Central memory CD8-positive, alpha-beta T cell (primary cell): Measurements from ENCODE around the gene LOXL3.

Experiments
- ATAC-seq: fragments of 150-1000 bp; cut with Tn5 transposase; replicated peaks from 2 replicates; pipeline ENCODE4 v1.10.0; 2022; ENCODE audit warnings: mild to moderate bottlenecking, moderate FRiP score, moderate number of reproducible peaks; ENCODE audit not compliant: poor library complexity, severe bottlenecking; ENCODE audit errors: extremely low read depth
- DNase-seq, 2 donors: peaks; one replicate each; pipeline ENCODE4 v3.0.0; 2021; ENCODE audit warnings: low spot score in 2 of 2
- H3K27ac Mint-ChIP-seq: one replicate; pipeline ENCODE4 v1.8.0; 2022; ENCODE audit warnings: low read depth, mild to moderate bottlenecking, moderate library complexity, mixed read lengths
- H3K27me3 Mint-ChIP-seq: one replicate; pipeline ENCODE4 v1.8.0; 2022; ENCODE audit warnings: mixed read lengths
- H3K36me3 Mint-ChIP-seq: one replicate; pipeline ENCODE4 v1.8.0; 2022; ENCODE audit warnings: mild to moderate bottlenecking, moderate library complexity, mixed read lengths; ENCODE audit not compliant: insufficient read depth
- H3K4me1 Mint-ChIP-seq: one replicate; pipeline ENCODE4 v1.8.0; 2022; ENCODE audit warnings: mixed read lengths
- H3K4me3 Mint-ChIP-seq: one replicate; pipeline ENCODE4 v1.8.0; 2022; ENCODE audit warnings: mild to moderate bottlenecking, moderate library complexity, mixed read lengths
- H3K9me3 Mint-ChIP-seq: one replicate; pipeline ENCODE4 v1.8.0; 2022; ENCODE audit warnings: mixed read lengths

The LOXL3 gene

DNA sequence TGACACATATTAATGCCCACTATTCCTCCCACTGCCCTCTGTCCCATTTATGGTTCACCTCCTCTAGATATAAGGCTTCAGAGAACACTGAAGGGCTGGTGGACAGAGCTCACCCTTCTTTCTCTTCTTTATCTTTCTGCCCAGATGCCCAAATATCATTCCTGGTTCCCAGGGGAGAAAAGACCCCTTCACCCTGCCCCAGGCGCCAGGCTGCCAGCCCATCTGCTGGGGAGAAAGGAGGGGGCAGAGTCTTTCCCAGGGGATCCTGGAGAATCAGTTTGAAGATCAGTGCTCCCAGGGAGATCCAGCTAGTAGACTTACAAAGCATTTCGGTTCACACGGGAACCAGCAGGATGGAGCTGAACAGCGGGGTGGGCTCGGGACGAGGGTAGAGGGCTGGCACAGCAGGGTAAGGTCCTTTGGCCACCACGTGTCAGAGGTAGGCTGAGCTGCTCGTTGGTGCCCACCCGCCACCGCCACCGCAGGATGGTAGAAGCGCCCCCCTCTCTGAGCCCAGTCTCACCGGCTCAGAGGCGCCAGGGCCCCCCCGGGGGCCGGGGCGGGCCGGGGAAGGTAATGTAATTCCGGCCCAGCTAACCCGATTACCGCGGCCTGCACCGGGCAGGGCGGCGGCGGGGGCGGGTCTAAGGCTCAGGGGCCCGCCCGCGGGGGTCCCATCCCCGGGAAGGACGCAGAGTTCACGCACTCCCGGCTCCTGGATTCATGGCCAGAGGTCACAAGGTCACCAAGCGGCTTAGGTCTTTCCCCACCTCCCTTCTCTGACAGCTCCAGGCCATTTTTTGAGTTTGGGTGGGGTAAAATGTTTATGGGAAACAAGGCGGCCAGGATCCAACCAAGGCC lies 40.8 kb downstream of the LOXL3 start:
- no peak for ATAC-seq

DNA sequence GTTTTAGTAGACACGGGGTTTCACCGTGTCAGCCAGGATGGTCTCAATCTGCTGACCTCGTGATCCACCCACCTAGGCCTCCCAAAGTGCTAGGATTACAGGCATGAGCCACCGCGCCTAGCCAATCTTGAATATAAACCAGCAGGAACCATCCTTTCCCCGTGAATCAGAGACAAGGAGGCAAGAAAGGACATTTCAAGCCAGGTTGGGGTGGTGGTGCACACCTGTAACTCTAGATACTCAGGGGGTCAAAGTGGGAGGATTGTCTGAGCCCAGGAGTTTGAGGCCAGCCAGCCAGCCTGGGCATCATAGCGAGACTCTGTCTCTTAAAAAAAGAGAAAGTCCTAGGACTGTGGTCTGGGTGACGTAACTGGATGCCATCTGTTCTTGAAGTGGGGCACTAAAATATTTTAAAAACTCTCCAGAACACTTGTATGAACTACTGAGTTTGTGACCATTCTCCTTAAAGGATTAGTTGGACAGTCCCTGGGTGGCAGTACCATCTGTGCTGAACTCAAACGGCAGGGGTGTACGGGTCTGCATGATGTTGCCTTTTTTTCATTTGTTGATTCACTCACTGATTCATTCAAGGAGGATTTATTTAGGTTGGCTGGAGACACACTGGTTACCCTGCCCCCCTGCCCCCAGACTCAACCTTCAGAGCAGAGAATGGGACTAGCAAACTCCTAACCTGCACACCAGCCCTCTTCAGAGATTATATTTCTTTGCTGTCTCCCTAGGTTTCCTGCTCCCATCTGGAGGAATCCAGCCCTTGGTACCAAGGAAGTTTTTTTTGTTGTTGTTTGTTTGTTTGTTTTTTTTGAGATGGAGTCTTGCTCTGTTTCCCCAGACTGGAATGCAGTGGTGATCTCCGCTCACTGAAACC lies 42.4 kb downstream of the LOXL3 start:
- ATAC-seq = no peak
- no peak for DNase-seq
- Mint-ChIP-seq H3K9me3 (no peaks in the 10 kb centered on the region), H3K27ac (no peak overlapping the region), H3K36me3 (peaks cover 25% of the 10 kb centered on the region), H3K27me3 (peaks cover 48% of the 10 kb centered on the region), H3K4me3 (no peak overlapping the region), H3K4me1 (peaks cover 32% of the 10 kb centered on the region)

More for the DNA sequence above, 40.8 kb downstream of the LOXL3 start:
- peaks cover 11% of the 10 kb centered on the region for H3K36me3 Mint-ChIP-seq
- H3K27me3 Mint-ChIP-seq = peaks cover 64% of the 10 kb centered on the region
- H3K4me3 Mint-ChIP-seq = peak overlapping the region; percentile 25
- no peak for DNase-seq
- H3K4me1 Mint-ChIP-seq = peaks cover 16% of the 10 kb centered on the region
- no peak overlapping the region for H3K27ac Mint-ChIP-seq
- H3K9me3 Mint-ChIP-seq = no peaks in the 10 kb centered on the region

DNA sequence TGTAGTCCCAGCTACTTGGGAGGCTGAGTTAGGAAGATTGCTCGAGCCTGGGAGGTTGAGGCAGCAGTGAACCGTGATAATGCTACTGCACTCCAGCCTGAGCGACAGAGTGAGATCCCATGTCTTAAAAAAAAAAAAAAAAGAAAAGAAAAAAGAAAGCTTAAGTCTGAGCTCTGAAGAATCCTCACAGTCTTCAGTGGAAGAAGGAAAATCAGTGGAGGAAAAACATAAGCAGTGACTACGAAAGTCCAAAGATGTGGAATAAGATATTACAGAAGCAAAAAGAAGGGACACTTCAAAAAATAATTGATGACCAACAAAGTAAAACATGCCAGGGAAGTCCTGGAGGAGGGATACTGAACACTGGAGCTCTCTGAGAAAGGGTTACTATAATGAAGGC lies 43.5 kb downstream of the LOXL3 start:
- Mint-ChIP-seq H3K9me3 (no peaks in the 10 kb centered on the region), H3K27ac (no peak overlapping the region), H3K27me3 (peaks cover 40% of the 10 kb centered on the region), H3K36me3 (peaks cover 24% of the 10 kb centered on the region), H3K4me1 (peaks cover 30% of the 10 kb centered on the region), H3K4me3 (no peak overlapping the region)
- ATAC-seq (no peak), DNase-seq (no peak)

DNA sequence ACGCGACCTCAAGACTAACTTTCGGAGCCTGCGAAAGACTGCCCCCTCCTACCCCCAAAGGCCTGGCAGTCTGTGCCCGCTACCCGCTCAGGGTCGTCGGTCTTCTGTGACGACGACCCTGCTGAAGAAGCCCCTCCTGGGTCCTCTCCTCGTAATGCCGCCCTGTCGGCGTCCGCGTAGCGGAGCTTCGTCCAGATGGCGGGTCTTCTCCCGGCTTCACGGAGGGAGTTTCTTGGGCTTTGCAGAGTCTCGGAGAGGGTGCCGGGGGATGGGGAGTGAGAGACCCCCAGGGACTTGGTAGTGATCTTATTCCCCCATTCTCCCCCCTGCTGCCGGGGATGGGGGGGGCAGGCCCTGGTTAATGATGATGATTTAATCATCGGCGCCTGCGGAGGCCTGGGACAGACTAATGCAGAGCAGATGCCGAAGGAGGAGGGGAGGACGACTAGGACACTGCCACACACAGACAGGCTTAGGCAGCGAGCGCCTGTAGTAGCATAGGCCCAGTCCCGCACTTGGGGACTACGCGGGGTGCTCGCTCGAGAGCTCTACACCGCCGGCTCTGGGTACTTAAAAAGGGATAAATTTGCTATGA lies 45.7 kb downstream of the LOXL3 start:
- H3K27ac Mint-ChIP-seq = peak overlapping the region; percentile 99
- peaks cover 45% of the 10 kb centered on the region for H3K4me1 Mint-ChIP-seq
- H3K36me3 Mint-ChIP-seq = peaks cover 24% of the 10 kb centered on the region
- no peaks in the 10 kb centered on the region for H3K9me3 Mint-ChIP-seq
- DNase-seq = no peak
- peak; percentile 7 for ATAC-seq
- H3K27me3 Mint-ChIP-seq = peaks cover 40% of the 10 kb centered on the region
- H3K4me3 Mint-ChIP-seq = peak overlapping the region; percentile 91

DNA sequence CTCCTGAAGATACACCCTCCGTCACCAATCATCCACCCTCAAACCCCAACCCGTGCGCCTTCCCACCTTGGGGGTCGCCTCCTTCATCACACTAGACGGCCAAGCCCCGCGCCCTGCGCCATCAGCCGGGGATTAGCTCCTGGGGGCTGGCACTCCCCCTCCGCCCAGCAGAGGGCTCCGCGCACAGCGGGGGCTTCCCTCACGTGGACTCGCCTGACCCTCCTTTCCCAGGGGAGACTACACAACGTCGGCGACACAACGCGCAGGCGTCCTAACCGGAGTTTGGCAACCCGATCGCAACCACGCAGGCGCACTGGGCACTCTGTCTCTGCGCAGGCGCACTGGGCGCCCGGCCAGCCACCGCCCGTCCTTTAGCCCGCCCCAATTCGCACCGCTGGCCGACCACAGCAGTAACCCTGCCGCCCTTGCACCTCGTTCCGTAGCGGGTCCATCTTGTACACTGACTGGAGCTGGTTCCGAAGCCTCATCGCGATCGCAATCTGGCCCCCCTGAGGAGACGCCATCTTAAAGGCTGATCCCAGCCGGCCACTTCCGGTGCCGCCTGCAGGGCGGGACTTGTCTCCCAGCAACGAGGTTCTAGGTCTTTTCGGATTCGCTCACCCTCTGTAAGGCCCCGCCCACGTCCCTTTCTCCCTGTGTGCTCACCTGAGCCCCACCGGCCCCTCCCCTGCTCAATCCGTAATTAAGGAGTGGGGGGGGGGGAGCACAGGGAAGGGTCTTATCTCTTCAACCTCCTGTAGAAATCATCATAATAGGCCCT lies 46.4 kb downstream of the LOXL3 start, which contains the start of gene PCGF1:
Gene PCGF1 (minus strand): TSS at position 551 of the 781 bp plus-strand sequence. CDS start 27 bp downstream, at position 524.
- ATAC-seq (peak; percentile 94), DNase-seq (peak; percentile 97 to 100)
- H3K9me3 Mint-ChIP-seq = no peaks in the 10 kb centered on the region
- H3K4me3 Mint-ChIP-seq = peak within 1 kb of the TSS; percentile 91
- peaks cover 24% of the 10 kb centered on the region for H3K36me3 Mint-ChIP-seq
- H3K27ac Mint-ChIP-seq = peak within 1 kb of the TSS; percentile 99
- peaks cover 51% of the 10 kb centered on the region for H3K4me1 Mint-ChIP-seq
- H3K27me3 Mint-ChIP-seq = peaks cover 34% of the 10 kb centered on the region

DNA sequence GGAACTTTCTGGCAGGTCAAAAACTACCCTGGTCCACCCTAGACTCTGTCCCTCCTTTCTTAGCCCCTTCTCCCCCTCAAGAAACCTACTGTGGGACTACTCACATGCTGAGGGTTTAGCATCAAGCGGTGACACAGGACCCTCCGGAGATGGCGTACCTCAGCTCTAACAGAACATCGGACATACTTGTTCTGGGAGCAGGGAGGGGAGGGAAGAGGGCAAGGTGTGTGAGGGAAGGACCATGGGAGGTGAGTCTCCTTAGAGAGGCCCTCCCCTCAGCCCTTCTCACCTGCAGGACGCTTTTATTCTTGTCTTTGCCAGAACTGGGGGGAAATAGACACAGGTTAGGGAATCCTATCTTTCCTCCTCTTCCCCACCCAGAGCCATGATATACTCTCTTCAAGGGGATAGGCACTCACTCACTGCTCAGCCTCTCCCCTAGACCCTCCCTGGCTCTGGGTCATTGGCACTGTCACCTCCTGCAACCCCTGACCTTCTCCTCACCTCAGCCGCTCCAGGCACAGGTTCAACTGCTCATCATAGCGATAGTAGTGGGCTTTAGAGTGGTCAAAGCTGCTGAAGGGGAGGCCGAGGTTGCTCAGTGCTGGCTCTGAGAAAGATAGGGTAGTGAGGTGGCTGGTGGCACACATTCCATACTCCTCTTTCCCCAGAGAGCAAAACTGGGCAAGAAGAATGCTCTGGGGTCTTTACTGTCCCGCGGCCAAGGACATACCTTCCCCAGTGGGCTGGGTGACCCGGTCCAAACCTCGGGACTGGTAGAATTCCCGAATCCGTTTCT lies 48.1 kb downstream of the LOXL3 start:
- Mint-ChIP-seq H3K36me3 (peaks cover 26% of the 10 kb centered on the region), H3K9me3 (no peaks in the 10 kb centered on the region), H3K4me1 (peaks cover 61% of the 10 kb centered on the region), H3K4me3 (no peak overlapping the region), H3K27ac (no peak overlapping the region), H3K27me3 (peaks cover 31% of the 10 kb centered on the region)
- DNase-seq = no peak
- no peak for ATAC-seq

DNA sequence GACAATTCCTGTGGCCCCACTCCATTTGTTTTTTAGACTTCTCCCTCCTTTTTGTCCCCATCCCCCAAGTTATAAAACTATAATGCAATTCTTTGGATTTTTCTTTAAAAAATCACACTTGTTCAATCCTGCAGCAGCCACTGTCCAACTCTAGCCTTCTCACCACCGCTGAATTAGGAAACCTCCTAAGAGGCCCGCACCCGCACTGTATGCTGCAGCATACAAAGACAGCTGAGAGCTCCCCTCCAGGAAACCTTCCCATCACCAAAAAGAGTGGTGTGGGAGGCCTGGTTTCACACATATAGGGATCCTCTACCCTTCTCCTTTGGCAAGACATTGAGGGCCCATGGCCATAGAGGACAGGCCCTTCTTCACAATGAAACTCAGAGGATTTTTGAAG lies 49.2 kb downstream of the LOXL3 start:
- peak overlapping the region; percentile 44 for H3K4me3 Mint-ChIP-seq
- no peaks in the 10 kb centered on the region for H3K9me3 Mint-ChIP-seq
- peaks cover 25% of the 10 kb centered on the region for H3K27me3 Mint-ChIP-seq
- H3K27ac Mint-ChIP-seq = peak overlapping the region; percentile 16
- H3K4me1 Mint-ChIP-seq = peaks cover 61% of the 10 kb centered on the region
- no peak for DNase-seq
- no peak for ATAC-seq
- H3K36me3 Mint-ChIP-seq = peaks cover 26% of the 10 kb centered on the region

DNA sequence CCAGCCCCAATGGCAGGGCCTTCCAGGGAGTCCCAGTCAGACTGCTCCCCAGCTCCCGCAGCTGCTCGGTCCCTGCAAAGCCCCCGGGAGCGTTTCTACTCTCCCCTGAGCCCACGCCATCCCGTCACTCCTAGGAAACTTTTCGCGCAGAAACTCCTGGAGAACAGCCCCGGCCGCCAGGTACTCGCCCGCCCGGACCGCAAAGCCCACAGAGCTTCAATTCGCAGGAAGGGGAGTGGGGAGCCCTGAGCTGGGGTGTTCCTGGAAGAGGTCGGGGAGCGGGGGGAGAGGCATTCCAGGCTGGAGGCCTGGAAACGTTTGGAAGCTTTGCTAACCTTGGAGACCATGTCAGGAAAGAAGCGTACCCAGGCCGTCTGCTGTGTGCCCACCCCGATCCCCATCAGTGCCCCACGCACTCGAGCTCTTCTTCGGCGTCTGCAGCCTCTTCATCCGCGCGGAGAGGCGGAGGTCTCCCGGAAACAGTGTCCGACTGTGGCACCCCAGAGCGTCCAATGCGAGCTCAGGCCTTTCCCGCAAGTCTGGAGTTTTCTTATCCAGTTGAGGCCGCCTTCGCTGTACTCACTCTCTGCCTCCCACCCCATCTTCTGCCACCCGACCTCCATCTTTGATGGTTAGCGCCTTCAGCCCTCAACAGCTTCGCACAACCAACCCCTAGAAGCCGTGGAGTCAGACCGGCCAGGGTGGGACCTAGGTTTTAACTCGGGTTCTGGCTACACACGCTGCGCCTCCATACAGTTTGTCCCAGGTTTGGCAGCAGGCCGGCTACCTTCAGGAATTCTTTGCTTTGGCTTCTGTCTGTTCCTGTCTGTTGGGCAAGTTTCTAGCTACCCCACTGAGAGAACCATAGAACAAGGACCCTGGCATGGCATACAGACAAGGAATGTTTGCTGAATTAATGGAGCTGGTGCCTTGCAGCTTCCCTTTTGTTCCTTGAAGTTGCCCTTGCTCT lies 50.0 kb downstream of the LOXL3 start:
- Mint-ChIP-seq H3K27ac (peak overlapping the region; percentile 16), H3K4me3 (peak overlapping the region; percentile 44), H3K9me3 (no peaks in the 10 kb centered on the region), H3K27me3 (peaks cover 31% of the 10 kb centered on the region), H3K4me1 (peaks cover 66% of the 10 kb centered on the region), H3K36me3 (peaks cover 26% of the 10 kb centered on the region)
- no peak for ATAC-seq
- DNase-seq = no peak

DNA sequence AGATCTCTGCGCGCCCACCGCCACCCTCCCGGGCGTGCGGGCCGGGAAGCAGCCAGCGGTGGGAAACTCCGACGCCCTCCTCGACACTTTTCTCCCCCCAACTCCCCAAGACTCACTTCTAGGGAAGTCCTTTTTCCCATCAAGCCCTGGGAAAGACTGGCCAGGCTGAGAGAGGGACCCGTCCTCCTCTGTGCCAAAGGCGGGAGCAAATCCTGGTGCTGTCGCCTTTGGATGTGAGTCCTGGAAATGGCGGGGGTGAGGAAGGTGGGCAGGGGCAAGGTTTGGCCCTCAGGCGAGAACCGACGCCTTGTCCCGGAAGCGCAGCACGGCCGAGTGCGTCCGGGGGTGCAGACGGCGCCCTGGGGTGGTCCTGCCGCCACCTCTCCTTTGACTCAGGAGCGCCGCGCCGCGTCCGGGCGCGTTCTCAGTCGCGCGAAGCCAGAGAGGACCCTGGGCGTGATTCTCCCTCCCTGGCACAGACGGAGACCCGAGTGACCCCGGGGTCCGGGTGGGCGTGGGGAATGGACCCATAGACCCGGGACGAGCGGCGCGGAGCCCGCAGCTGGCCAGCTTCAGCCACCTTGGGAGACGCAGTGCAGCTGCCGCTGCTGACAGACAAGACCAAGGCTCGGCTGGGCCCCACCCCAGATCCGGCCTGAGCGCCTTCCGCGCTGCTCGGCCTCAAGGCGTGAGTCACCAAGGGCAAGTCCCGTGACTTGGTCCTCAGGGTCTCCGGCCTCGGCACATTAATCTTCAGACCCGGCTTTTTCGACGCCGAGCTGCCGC lies 50.8 kb downstream of the LOXL3 start:
- Mint-ChIP-seq H3K27me3 (peaks cover 39% of the 10 kb centered on the region), H3K4me1 (peaks cover 66% of the 10 kb centered on the region), H3K9me3 (no peaks in the 10 kb centered on the region), H3K4me3 (peak overlapping the region; percentile 44), H3K36me3 (peaks cover 26% of the 10 kb centered on the region), H3K27ac (no peak overlapping the region)
- DNase-seq = peak in 1 of 2 donors; percentile 35
- ATAC-seq = no peak

DNA sequence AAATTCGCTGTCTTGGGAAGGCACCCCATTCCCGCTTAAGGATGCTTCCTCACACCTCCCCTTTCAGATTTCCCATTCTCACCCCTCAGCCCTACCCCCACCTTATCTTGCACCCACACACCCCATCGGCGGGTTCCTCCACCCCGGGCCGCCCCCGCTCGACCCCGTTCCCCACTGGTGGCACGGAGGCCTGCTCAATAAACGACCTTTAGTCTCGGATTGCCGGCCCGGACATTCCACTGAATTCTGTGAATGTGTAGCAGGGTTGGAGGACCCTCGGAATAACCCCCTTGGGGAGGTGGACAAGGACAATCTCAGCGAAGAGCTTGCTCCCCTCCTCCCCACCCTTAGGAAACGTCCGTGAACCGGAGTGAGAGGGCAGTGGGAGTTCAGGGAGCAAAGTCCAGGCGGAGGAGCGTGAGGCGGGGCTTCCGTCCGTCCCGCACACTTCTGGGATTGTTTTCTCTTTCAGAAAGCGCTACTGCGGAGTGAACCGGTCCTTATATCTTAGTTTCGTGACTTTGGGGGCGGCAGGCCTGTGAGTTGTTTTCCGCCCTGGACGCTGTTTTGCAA lies 51.5 kb downstream of the LOXL3 start:
- Mint-ChIP-seq H3K4me1 (peaks cover 62% of the 10 kb centered on the region), H3K27me3 (peaks cover 40% of the 10 kb centered on the region), H3K36me3 (peaks cover 22% of the 10 kb centered on the region), H3K9me3 (no peaks in the 10 kb centered on the region), H3K27ac (no peak overlapping the region), H3K4me3 (peak overlapping the region; percentile 44)
- ATAC-seq (no peak), DNase-seq (no peak)
